H1 (cell line): ENCODE measurements around the gene MOG. TPM values are rescaled to one million over a fixed set of nuclear protein-coding genes. Genes with fewer than 3 reads are reported as not detected.
A peak's percentile ranks its signal among the peaks of the same experiment; 100 is the strongest.

Experiments
- CTCF ChIA-PET: fragments of 300-600 bp; sonication (Branson Sonifier 250); formaldehyde crosslinking; loops from one replicate; lab custom pipeline; 2021; ENCODE audit not compliant: partially characterized antibody; lab: Charles Lee
- POLR2A ChIA-PET: fragments of 300-600 bp; sonication (Branson Sonifier 250); formaldehyde crosslinking; loops from one replicate; lab custom pipeline; 2021; ENCODE audit warnings: inconsistent platforms; ENCODE audit not compliant: partially characterized antibody; lab: Charles Lee
- DNase-seq, 2 experiments: peaks; one replicate each; pipeline versions ENCODE4 v3.0.0 to v3.0.0-alpha.2; 2010 to 2022; ENCODE audit warnings: low spot score in 2 of 2, low read depth in 1 of 2, mixed read lengths in 1 of 2
- FAIRE-seq: peaks from 2 replicates; lab custom pipeline; 2011; peaks lifted over from hg19 to GRCh38; lab: Jason Lieb, UNC
- H2AFZ ChIP-seq: 2 replicates; pipeline ENCODE4 v1.8.1; 2012; ENCODE audit warnings: low read length, inconsistent platforms
- H2AK5ac ChIP-seq: 2 replicates; pipeline ENCODE4 v1.6.1; 2013; ENCODE audit warnings: low read depth, low read length
- H2BK120ac ChIP-seq: replicated peaks from 2 replicates; pipeline ENCODE3; 2013; ENCODE audit warnings: low read depth, low read length, inconsistent platforms
- H2BK12ac ChIP-seq: 2 replicates; pipeline ENCODE4 v1.6.1; 2013; ENCODE audit warnings: low read depth, low read length
- H2BK15ac ChIP-seq: 2 replicates; pipeline ENCODE4 v1.6.1; 2013; ENCODE audit warnings: low read length
- H2BK20ac ChIP-seq: 2 replicates; pipeline ENCODE4 v1.6.1; 2013; ENCODE audit warnings: low read length
- H2BK5ac ChIP-seq: 2 replicates; pipeline ENCODE4 v1.6.1; 2013; ENCODE audit warnings: low read depth, low read length
- H3K14ac ChIP-seq: 2 replicates; pipeline ENCODE4 v1.6.1; 2013; ENCODE audit warnings: inconsistent platforms; ENCODE audit not compliant: insufficient read length
- H3K18ac ChIP-seq: 2 replicates; pipeline ENCODE4 v1.6.1; 2013; ENCODE audit warnings: low read length; ENCODE audit errors: extremely low read depth
- H3K23ac ChIP-seq: 2 replicates; pipeline ENCODE4 v1.6.1; 2013; ENCODE audit warnings: inconsistent platforms; ENCODE audit not compliant: insufficient read length
- H3K23me2 ChIP-seq: 2 replicates; pipeline ENCODE4 v1.6.1; 2013; ENCODE audit warnings: low read depth, low read length
- H3K27ac ChIP-seq: 2 replicates; pipeline ENCODE4 v1.6.1; 2011; ENCODE audit warnings: low read depth, low read length, inconsistent platforms
- H3K27me3 ChIP-seq, 4 experiments: replicated peaks in 1 of 4; 1 replicate in 1 of 4; 2 replicates in 3 of 4; pipeline versions ENCODE4 v1.6.1 to v1.8.1; 2011 to 2013; ENCODE audit warnings: low read length in 3 of 4, mild to moderate bottlenecking in 3 of 4, inconsistent platforms in 2 of 4, mixed read lengths in 2 of 4, moderate library complexity in 1 of 4; ENCODE audit not compliant: control insufficient read depth in 3 of 4, insufficient read depth in 3 of 4; ENCODE audit errors: extremely low read depth in 1 of 4
- H3K36me3 ChIP-seq, 4 experiments: 2 replicates each; pipeline versions ENCODE4 v1.6.1 to v1.8.1; 2011 to 2013; ENCODE audit warnings: mild to moderate bottlenecking in 4 of 4, low read length in 3 of 4, moderate library complexity in 2 of 4, control low read depth in 1 of 4, inconsistent platforms in 1 of 4; ENCODE audit not compliant: insufficient read depth in 4 of 4, control insufficient read depth in 2 of 4
- H3K4ac ChIP-seq: replicated peaks from 2 replicates; pipeline ENCODE3; 2013; ENCODE audit warnings: low read length, low read depth, mixed read lengths, inconsistent platforms; ENCODE audit not compliant: insufficient read length
- H3K4me1 ChIP-seq, 4 experiments: replicated peaks in 1 of 4; 1 replicate in 1 of 4; 2 replicates in 3 of 4; pipeline versions ENCODE4 v1.6.1 to v1.8.1; 2011 to 2013; ENCODE audit warnings: low read length in 3 of 4, inconsistent platforms in 2 of 4, mixed read lengths in 1 of 4; ENCODE audit not compliant: insufficient read depth in 4 of 4, control insufficient read depth in 3 of 4
- H3K4me2 ChIP-seq, 2 experiments: 2 replicates each; pipeline versions ENCODE4 v1.6.1 to v1.8.1; 2011 to 2013; ENCODE audit warnings: low read depth in 2 of 2, low read length in 2 of 2, control low read depth in 1 of 2, inconsistent platforms in 1 of 2, mild to moderate bottlenecking in 1 of 2; ENCODE audit not compliant: insufficient read depth in 1 of 2
- H3K4me3 ChIP-seq, 4 experiments: fragments of 200-600, 300-600 bp in 1 of 4; sonication (generic), shearing (Covaris generic), sonication (Bioruptor Twin) in 1 of 4; 2 replicates each; pipeline versions ENCODE4 v1.5.1 to v1.8.1; 2011 to 2016; ENCODE audit warnings: low read length in 4 of 4, low read depth in 3 of 4, control low read depth in 2 of 4, inconsistent platforms in 2 of 4, mild to moderate bottlenecking in 2 of 4, mixed read lengths in 1 of 4, moderate library complexity in 1 of 4; ENCODE audit not compliant: insufficient read depth in 2 of 4; ENCODE audit errors: extremely low read depth in 1 of 4
- H3K56ac ChIP-seq: replicated peaks from 2 replicates; pipeline ENCODE3; 2013; ENCODE audit warnings: low read depth, mild to moderate bottlenecking, mixed read lengths, low read length, inconsistent platforms; ENCODE audit not compliant: insufficient read length
- H3K79me1 ChIP-seq: 2 replicates; pipeline ENCODE4 v1.6.1; 2013; ENCODE audit warnings: low read depth, low read length, control low read depth
- H3K79me2 ChIP-seq, 2 experiments: 2 replicates each; pipeline versions ENCODE4 v1.6.1 to v1.8.1; 2012 to 2013; ENCODE audit warnings: low read length in 2 of 2, mild to moderate bottlenecking in 2 of 2, inconsistent platforms in 1 of 2; ENCODE audit not compliant: insufficient read depth in 2 of 2, control insufficient read depth in 1 of 2
- H3K9ac ChIP-seq, 4 experiments: replicated peaks in 1 of 4; 1 replicate in 1 of 4; 2 replicates in 3 of 4; pipeline versions ENCODE4 v1.6.1 to v1.8.1; 2011 to 2013; ENCODE audit warnings: low read depth in 3 of 4, low read length in 3 of 4, control low read depth in 2 of 4, mild to moderate bottlenecking in 2 of 4, moderate library complexity in 2 of 4, inconsistent platforms in 1 of 4; ENCODE audit errors: extremely low read depth in 1 of 4
- H3K9me3 ChIP-seq, 2 experiments: 2 replicates each; pipeline versions ENCODE4 v1.6.1 to v1.8.1; 2012 to 2013; ENCODE audit warnings: mild to moderate bottlenecking in 2 of 2, moderate library complexity in 2 of 2, control low read depth in 1 of 2, inconsistent platforms in 1 of 2, low read depth in 1 of 2, low read length in 1 of 2, mixed read lengths in 1 of 2; ENCODE audit not compliant: insufficient read depth in 2 of 2
- H4K20me1 ChIP-seq, 2 experiments: replicated peaks in 1 of 2; 2 replicates each; pipeline versions ENCODE3 to v1.8.1; 2011 to 2013; ENCODE audit warnings: inconsistent platforms in 2 of 2, low read length in 2 of 2, mild to moderate bottlenecking in 1 of 2; ENCODE audit not compliant: insufficient read depth in 2 of 2, control insufficient read depth in 1 of 2
- H4K5ac ChIP-seq: 2 replicates; pipeline ENCODE4 v1.6.1; 2013; ENCODE audit warnings: low read length, low read depth, mixed read lengths, inconsistent platforms; ENCODE audit not compliant: insufficient read length
- H4K8ac ChIP-seq: 2 replicates; pipeline ENCODE4 v1.8.0; 2013; ENCODE audit warnings: mild to moderate bottlenecking, moderate library complexity, low read length, inconsistent platforms; ENCODE audit not compliant: insufficient read depth; ENCODE audit errors: extremely low read depth
- H4K91ac ChIP-seq: replicated peaks from 2 replicates; pipeline ENCODE3; 2013; ENCODE audit warnings: low read length, mixed read lengths, inconsistent platforms; ENCODE audit not compliant: insufficient read length
- CTCF ChIP-seq, 3 experiments: IDR thresholded peaks; 1 replicate in 2 of 3; 2 replicates in 1 of 3; pipeline versions ENCODE4 v1.5.1 to v1.6.1; 2011; ENCODE audit warnings: low read length in 3 of 3, mild to moderate bottlenecking in 3 of 3, inconsistent platforms in 2 of 3, low read depth in 1 of 3, moderate library complexity in 1 of 3; ENCODE audit not compliant: insufficient read depth in 1 of 3; ENCODE audit errors: control extremely low read depth in 1 of 3
- EZH2 ChIP-seq: fragments of 200-600 bp; sonication (generic); IDR thresholded peaks from 2 replicates; pipeline ENCODE4 v1.7.1; 2012; ENCODE audit warnings: low read depth, mild to moderate bottlenecking, moderate library complexity, low read length, inconsistent platforms; ENCODE audit not compliant: severe bottlenecking
- HDAC2 ChIP-seq, 2 experiments: fragments of 300-600 bp in 1 of 2; sonication (generic) in 1 of 2; IDR thresholded peaks; 2 replicates each; pipeline ENCODE4 v1.6.1; 2011 to 2012; ENCODE audit warnings: low read depth in 2 of 2, low read length in 2 of 2, mild to moderate bottlenecking in 2 of 2, moderate library complexity in 2 of 2, borderline replicate concordance in 1 of 2, inconsistent platforms in 1 of 2
- KDM4A ChIP-seq: IDR thresholded peaks from one replicate; pipeline ENCODE4 v1.7.1; 2012; ENCODE audit warnings: low read depth, mild to moderate bottlenecking, moderate library complexity, low read length, inconsistent platforms; ENCODE audit not compliant: severe bottlenecking
- MAX ChIP-seq: IDR thresholded peaks from 2 replicates; pipeline ENCODE4 v1.6.1; 2012; ENCODE audit warnings: inconsistent platforms
- TEAD4 ChIP-seq: IDR thresholded peaks from 2 replicates; pipeline ENCODE4 v1.6.1; 2012; ENCODE audit warnings: low read depth, low read length, inconsistent platforms, mixed read lengths
- USF2 ChIP-seq: IDR thresholded peaks from 2 replicates; pipeline ENCODE4 v1.6.1; 2011; ENCODE audit warnings: low read length, improper control_type of control experiment
- WGBS, 2 experiments: shearing (Covaris generic) in 1 of 2; methylation state at CpG; one replicate each; pipeline versions ENCODE4 v1.1.6 to v1.1.7; 2013 to 2015; ENCODE audit warnings: low lambda C conversion rate in 2 of 2, mixed read lengths in 2 of 2, inconsistent platforms in 1 of 2, low coverage in 1 of 2, missing lambda C conversion rate in 1 of 2; ENCODE audit not compliant: insufficient replicate concordance in 2 of 2, insufficient coverage in 1 of 2, insufficient read length in 1 of 2; ENCODE audit errors: extremely low coverage in 1 of 2, missing lambda C conversion rate in 1 of 2; 5-methylcytosine and 5-hydroxymethylcytosine counted together
- polyA plus RNA-seq, 7 experiments: library from polyadenylated mRNA; depleted of rRNA in 3 of 7; stranded (reverse) in 5 of 7; unstranded in 2 of 7; fragments of >200 nt in 5 of 7; fragments of 200-250 nt in 2 of 7; gene quantifications; 1 replicate in 5 of 7; 2 replicates in 1 of 7; 4 replicates in 1 of 7; pipeline versions ENCODE4 v1.2.1 to v1.2.3, GENCODE V29; 2011 to 2013; ENCODE audit warnings: missing spikeins in 2 of 7, mixed read lengths in 2 of 7
- total RNA-seq: library from RNA; stranded (reverse); fragmentation: NEBNext Ultra II Directional; extraction: Animal tissue kit (Norgen Biotek cat#: 25700); gene quantifications from 2 replicates; pipeline ENCODE4 v1.2.1, GENCODE V29; 2021

MOG gene
- total and polyA plus RNA-seq, 2 of the 8 experiments (the other 6 are each of a cell fraction or from before 2014, with no cell fraction given) = 0.17 to 0.86 TPM

GRCh38 chr6:29679962-29680361, 23.1 kb downstream of the MOG start:
- WGBS, 2 experiments = 93% methylated on average over 13 of the region's 13 CpGs; no CpG with 5 or more reads in 1 of the 2 experiments
- POLR2A ChIA-PET = interaction anchor here (0.7 kb wide), 1 partner anchor 30 kb away, joined by 3 read pairs; no protein-coding TSS in a partner anchor
- peak overlapping the region; percentile 29; the same call in 1 of the 2 replicates for H4K8ac ChIP-seq
- no peak for TF ChIP-seq CTCF (IDR thresholded peaks at IDR 0.05; ENCODE audit: control extremely low read depth in 1 of 3, insufficient read depth in 1 of 3, low read depth in 1 of 3, low read length in 3 of 3)
- no peak for TF ChIP-seq KDM4A
- no peak for TF ChIP-seq EZH2
- no peak for TF ChIP-seq USF2
- no peak for TF ChIP-seq MAX
- no peak for TF ChIP-seq TEAD4
- no peak for TF ChIP-seq HDAC2 (IDR thresholded peaks at IDR 0.05; ENCODE audit: borderline replicate concordance in 1 of 2, low read depth in 2 of 2, low read length in 2 of 2)

More at GRCh38 chr6:29679962-29680361, 23.1 kb downstream of the MOG start:
- H3K4ac ChIP-seq = no peak overlapping the region
- DNase-seq = no peak
- peak overlapping the region; percentile 80; the same call in 1 of the 2 replicates for H2BK20ac ChIP-seq
- CTCF ChIA-PET = interaction anchor here (1.0 to 12.7 kb wide), 3 partner anchors 9 to 24 kb away, joined by 3 to 502 read pairs (median 5); partner anchors contain the start of gene MOG
- H3K4me2 ChIP-seq = no peak overlapping the region
- peak overlapping the region; percentile 3 for H3K56ac ChIP-seq
- H2AK5ac ChIP-seq = peak overlapping the region; percentile 86; the same call in 1 of the 2 replicates
- H3K27me3 ChIP-seq = no peaks in the 10 kb centered on the region
- H3K4me3 ChIP-seq = no peak overlapping the region
- H3K9ac ChIP-seq = no peak overlapping the region
- H4K20me1 ChIP-seq = no peaks in the 10 kb centered on the region
- peak overlapping the region; percentile 52; the same call in 1 of the 2 replicates for H2AFZ ChIP-seq
- peak overlapping the region; percentile 44 for H4K91ac ChIP-seq
- H2BK15ac ChIP-seq = no peak overlapping the region
- no peaks in the 10 kb centered on the region for H3K79me2 ChIP-seq
- no peak overlapping the region for H4K5ac ChIP-seq
- H3K23me2 ChIP-seq = no peaks in the 10 kb centered on the region
- 0 out of 2 replicates have a peak overlapping the region, but pooled peaks have one; percentile 76 for H3K18ac ChIP-seq
- H3K36me3 ChIP-seq = no peaks in the 10 kb centered on the region
- FAIRE-seq = no peak
- H2BK12ac ChIP-seq = peak overlapping the region; percentile 81; the same call in 1 of the 2 replicates
- H2BK120ac ChIP-seq = peak overlapping the region; percentile 77
- peaks cover 0 to 3% of the 10 kb centered on the region in 2 experiments; a peak in 2 of 4 replicates for H3K9me3 ChIP-seq
- no peak overlapping the region for H3K27ac ChIP-seq
- H3K23ac ChIP-seq = no peak overlapping the region
- H3K4me1 ChIP-seq = peaks cover 0 to 8% (median 1%) of the 10 kb centered on the region in 4 experiments; a peak in 4 of 7 replicates
- no peaks in the 10 kb centered on the region for H3K79me1 ChIP-seq
- H3K14ac ChIP-seq = no peak overlapping the region
- H2BK5ac ChIP-seq = peak overlapping the region; percentile 80
